Measurements from ENCODE around the gene TGFBR3.

Gene TGFBR3

DNA sequence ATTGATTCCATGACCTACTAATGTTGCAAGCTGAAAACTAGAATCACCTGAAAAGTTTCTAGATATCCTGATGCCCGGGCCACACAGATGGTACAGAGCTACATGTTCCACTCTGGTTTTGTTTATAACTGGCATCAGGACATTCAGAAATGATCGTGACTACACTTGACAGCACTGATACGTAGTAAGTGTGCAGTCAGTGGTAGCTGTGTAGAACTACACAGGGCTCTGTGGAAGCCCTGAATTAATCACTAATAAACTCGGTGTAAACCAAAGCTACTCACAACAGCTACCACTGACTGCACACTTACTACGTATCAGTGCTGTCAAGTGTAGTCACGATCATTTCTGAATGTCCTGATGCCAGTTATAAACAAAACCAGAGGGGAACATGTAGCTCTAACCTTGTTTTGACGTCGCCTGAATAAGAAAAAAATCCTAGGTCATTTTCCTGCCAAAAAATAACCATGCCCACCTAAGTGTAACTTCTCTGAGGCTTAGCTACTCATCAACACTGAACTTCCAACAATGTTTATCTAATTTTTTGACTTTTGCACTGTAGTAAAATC lies 149.7 kb downstream of the TGFBR3 start:
- H3K27me3 ChIP-seq (ENCODE audit: insufficient read depth, low read length), result no peaks in the 10 kb centered on the region
- peaks cover 3% of the 10 kb centered on the region for H3K9me3 ChIP-seq (ENCODE audit: low read length)
- H3K4me1 ChIP-seq (ENCODE audit: insufficient read depth, low read length), result peaks cover 12% of the 10 kb centered on the region
- no peak overlapping the region for H2AFZ ChIP-seq (ENCODE audit: low read depth, low read length)
- no peak overlapping the region for H3K4me3 ChIP-seq (ENCODE audit: low read length)
- H3K36me3 ChIP-seq (ENCODE audit: insufficient read depth, low read length), result no peaks in the 10 kb centered on the region

DNA sequence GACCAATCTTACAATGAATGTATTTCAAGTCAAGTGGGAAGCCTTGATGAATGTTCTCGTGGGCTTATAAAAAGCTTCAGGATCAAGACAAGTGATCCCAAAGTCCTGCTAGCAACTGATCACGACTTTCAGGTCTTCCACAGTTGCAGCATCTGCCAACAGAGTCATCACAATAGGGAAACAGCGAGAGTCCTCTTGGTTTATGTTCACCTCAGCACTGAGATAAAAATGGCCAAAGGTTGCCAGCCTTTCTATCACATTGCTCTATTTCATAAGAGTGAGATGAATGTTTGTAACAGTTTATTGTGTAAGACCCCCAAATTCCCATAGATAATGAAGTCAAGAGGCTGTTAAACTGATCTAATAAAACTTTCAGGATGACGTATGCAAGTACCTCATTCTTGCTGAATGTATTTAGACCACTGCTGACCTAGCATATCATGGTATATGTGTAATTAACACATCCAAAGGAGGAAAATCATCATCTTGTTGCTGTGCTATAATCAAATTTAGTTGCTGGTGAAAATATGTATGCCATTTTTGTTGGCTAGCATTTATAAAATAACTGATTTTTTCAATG lies 150.6 kb downstream of the TGFBR3 start:
- Histone ChIP-seq H3K9me3 (ENCODE audit: low read length) (peaks cover 3% of the 10 kb centered on the region), H3K36me3 (ENCODE audit: insufficient read depth, low read length) (no peaks in the 10 kb centered on the region), H3K4me1 (ENCODE audit: insufficient read depth, low read length) (peaks cover 12% of the 10 kb centered on the region), H2AFZ (ENCODE audit: low read depth, low read length) (no peak overlapping the region), H3K4me3 (ENCODE audit: low read length) (no peak overlapping the region), H3K27me3 (ENCODE audit: insufficient read depth, low read length) (no peaks in the 10 kb centered on the region)

DNA sequence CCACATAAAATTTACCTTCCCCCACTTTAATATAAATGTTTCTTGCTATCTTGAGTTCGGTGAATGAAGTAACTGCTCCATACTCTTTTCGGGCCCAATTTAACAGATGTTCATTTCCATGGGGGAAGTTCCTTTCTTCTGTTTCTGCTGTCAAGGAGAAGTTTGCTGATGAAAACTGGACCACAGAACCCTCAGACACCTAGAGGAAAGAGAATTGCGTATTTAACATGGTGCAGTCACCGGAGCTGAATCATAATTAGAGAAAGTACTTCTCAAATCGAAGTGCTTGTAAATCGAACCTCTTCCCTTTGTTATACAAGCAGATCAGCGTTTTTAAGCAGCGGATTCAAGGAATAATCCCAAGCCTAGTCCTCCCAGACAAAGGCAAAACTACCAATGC lies 151.2 kb downstream of the TGFBR3 start:
- Histone ChIP-seq H3K36me3 (ENCODE audit: insufficient read depth, low read length) (no peaks in the 10 kb centered on the region), H3K4me1 (ENCODE audit: insufficient read depth, low read length) (peaks cover 12% of the 10 kb centered on the region), H2AFZ (ENCODE audit: low read depth, low read length) (no peak overlapping the region), H3K4me3 (ENCODE audit: low read length) (no peak overlapping the region), H3K9me3 (ENCODE audit: low read length) (peaks cover 3% of the 10 kb centered on the region), H3K27me3 (ENCODE audit: insufficient read depth, low read length) (no peaks in the 10 kb centered on the region)

DNA sequence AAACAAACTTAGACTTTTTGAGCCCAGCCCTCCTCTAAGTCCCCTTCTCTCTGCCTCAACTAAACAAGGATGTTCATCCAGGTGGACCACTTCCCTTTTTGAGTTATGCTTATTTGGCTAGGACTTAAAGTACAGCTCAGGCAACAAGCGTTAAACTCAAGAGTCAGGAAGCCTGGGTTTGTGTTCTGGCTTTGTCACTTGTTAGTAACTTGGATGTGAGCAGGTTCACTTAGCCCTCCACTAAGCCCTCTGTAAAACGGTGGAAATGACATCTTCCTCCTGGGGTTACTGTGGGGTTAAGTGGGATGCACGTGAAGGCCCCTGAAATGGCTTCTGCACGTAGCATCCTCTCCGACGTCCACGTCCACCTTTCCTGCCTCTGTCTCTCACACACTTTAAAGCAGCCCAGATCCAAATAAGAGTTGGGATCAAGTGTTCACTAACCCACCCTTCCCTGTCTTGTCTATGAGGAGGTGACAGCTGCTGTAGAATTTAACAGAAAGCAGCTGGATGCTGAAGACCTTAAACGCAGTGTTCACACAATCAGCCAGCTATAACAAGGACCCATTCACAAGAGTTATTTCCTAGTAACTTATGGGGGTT lies 152.7 kb downstream of the TGFBR3 start:
- Histone ChIP-seq H3K27me3 (ENCODE audit: insufficient read depth, low read length) (no peaks in the 10 kb centered on the region), H2AFZ (ENCODE audit: low read depth, low read length) (no peak overlapping the region), H3K4me3 (ENCODE audit: low read length) (no peak overlapping the region), H3K4me1 (ENCODE audit: insufficient read depth, low read length) (peaks cover 12% of the 10 kb centered on the region), H3K36me3 (ENCODE audit: insufficient read depth, low read length) (no peaks in the 10 kb centered on the region), H3K9me3 (ENCODE audit: low read length) (no peaks in the 10 kb centered on the region)

DNA sequence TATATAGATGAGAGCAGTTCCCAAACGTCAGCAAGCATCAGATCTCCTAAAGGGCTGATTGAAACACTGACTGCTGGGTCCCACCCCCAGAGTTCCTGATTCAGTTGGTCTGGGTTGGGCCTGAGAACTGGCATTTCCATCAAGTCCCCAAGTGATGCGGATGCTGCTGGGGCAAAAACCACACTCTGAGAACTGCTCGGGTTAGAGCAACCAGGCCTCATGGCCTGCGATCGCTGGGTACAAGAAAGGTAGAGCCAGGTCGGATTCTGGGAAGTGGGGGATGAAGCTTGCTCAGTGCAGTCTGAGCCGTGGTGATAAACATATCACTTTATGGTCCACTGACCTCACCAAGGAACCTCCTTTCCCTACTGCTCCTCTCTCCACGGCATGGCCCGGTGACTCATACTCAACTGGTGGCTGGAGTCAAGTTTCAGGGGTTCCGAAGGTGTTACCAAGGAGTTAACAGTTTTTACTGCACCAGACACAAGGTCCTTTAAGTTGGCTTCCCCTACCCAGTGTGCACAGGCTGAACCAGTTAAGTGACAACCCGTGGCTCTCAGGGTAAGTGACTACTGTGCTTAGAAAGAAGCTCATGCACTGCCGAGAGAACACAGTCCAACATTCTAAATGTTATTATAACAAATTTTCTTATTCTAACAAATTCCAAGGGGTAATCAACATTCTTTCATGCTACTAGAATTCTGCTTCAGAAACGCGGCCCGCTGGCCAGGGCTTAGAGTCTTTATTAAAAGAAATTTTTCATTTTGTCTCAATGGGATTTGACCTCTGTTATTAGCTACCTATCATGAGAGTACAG lies 153.5 kb downstream of the TGFBR3 start:
- no peak overlapping the region for H3K4me3 ChIP-seq (ENCODE audit: low read length)
- H2AFZ ChIP-seq (ENCODE audit: low read depth, low read length), result no peak overlapping the region
- no peaks in the 10 kb centered on the region for H3K9me3 ChIP-seq (ENCODE audit: low read length)
- H3K4me1 ChIP-seq (ENCODE audit: insufficient read depth, low read length), result peaks cover 11% of the 10 kb centered on the region
- H3K27me3 ChIP-seq (ENCODE audit: insufficient read depth, low read length), result no peaks in the 10 kb centered on the region
- no peaks in the 10 kb centered on the region for H3K36me3 ChIP-seq (ENCODE audit: insufficient read depth, low read length)

DNA sequence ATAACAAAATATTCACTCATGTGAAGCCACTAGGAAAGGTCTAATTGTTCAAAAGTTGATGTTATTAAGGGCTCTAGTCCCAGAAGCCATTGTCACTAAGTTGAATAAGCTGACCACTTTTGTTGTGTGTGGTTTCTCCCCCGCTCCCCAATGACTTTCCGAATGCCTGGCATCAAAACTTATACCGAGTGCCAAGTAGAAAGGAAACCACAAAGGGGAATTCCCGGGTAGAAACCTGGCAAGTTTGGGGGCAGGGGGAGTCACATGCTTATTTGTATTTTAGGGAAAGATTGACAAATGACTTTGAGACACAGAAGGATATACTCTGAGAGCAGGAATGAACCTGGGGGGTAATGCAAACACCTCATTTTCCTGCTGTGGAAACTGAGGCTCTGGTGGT lies 154.1 kb downstream of the TGFBR3 start:
- Histone ChIP-seq H3K9me3 (ENCODE audit: low read length) (no peaks in the 10 kb centered on the region), H3K36me3 (ENCODE audit: insufficient read depth, low read length) (no peaks in the 10 kb centered on the region), H3K4me1 (ENCODE audit: insufficient read depth, low read length) (peaks cover 4% of the 10 kb centered on the region), H2AFZ (ENCODE audit: low read depth, low read length) (no peak overlapping the region), H3K4me3 (ENCODE audit: low read length) (no peak overlapping the region), H3K27me3 (ENCODE audit: insufficient read depth, low read length) (no peaks in the 10 kb centered on the region)

DNA sequence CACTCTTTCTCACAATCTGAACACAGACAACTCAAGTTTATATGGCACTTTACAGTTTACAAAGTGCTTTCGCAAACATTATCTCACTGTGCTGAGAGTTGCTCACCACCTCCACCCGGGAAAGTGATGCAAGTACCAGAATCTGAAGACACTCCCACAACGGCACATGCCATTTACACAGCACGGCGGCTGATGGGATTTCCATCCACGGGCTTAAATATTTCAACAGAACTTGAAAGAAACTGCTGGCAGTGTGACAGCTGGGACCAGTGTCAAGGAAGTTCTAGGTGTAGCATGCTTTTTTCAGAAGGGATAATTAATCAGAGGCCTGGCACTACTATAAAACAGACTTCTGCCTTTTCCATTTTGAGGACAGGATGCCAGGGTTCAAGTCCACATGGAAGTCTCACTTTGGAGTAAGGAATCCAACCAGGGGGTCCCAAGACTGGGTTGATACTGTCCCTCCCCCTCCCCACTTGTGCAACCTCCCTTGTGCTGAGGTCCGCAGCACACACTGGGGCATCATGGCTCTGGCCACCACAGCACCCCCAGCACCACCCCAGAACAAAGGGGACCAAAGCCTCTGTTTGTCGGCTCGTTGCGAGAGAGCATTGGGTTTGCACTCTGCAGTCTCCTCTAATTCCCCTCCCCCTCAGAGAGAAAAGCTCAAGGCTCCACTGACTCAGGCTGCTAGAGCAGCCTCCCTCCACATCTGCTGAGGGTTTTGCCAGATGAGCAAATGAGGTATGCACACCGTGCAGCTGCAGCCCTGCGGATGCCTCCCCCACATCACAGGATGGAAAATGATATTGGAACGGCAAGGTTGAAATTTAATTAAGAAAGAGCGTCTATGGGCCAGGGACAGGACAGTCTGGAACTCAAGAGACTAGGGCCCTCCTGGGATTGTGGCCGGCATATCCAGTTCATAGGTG lies 154.9 kb downstream of the TGFBR3 start:
- no peaks in the 10 kb centered on the region for H3K27me3 ChIP-seq (ENCODE audit: insufficient read depth, low read length)
- no peak overlapping the region for H3K4me3 ChIP-seq (ENCODE audit: low read length)
- no peaks in the 10 kb centered on the region for H3K9me3 ChIP-seq (ENCODE audit: low read length)
- no peak overlapping the region for H2AFZ ChIP-seq (ENCODE audit: low read depth, low read length)
- peaks cover 2% of the 10 kb centered on the region for H3K4me1 ChIP-seq (ENCODE audit: insufficient read depth, low read length)
- H3K36me3 ChIP-seq (ENCODE audit: insufficient read depth, low read length), result no peaks in the 10 kb centered on the region

DNA sequence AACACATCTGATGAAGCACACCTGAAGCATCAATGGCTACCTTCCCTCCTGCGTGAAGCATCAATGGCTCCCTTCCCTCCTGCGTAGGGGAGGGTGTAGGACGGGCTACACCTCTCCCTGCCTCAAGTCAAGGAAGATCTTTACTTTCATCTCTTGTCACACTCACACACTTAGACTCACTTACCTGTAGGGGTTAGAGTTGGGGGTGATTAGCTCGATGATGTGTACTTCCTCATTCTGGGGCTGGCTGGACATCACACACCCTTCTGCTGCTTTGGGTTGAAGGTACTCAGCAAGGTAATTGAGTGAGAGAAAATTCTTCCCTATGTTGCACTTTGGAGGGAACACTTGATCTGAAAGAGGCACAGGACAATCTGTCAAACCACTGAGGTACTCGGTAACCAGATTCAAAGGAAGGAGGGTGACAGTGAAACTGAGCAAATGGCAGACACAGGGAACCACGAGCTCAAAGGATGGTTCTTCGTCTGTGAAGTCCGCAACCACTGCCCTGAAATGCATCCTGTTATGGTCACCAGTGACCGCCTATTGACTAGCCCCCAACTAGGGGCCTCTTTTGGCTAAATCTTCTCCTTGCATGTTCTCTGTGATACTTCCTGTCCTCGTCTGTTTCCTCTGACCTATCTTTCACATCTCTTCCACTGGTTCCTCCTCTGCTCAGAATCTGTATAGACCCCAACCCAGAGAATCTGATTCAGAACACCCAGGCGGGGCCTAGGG lies 156.2 kb downstream of the TGFBR3 start:
- Histone ChIP-seq H2AFZ (ENCODE audit: low read depth, low read length) (no peak overlapping the region), H3K27me3 (ENCODE audit: insufficient read depth, low read length) (no peaks in the 10 kb centered on the region), H3K36me3 (ENCODE audit: insufficient read depth, low read length) (no peaks in the 10 kb centered on the region), H3K9me3 (ENCODE audit: low read length) (no peaks in the 10 kb centered on the region), H3K4me3 (ENCODE audit: low read length) (no peak overlapping the region), H3K4me1 (ENCODE audit: insufficient read depth, low read length) (peaks cover 4% of the 10 kb centered on the region)

DNA sequence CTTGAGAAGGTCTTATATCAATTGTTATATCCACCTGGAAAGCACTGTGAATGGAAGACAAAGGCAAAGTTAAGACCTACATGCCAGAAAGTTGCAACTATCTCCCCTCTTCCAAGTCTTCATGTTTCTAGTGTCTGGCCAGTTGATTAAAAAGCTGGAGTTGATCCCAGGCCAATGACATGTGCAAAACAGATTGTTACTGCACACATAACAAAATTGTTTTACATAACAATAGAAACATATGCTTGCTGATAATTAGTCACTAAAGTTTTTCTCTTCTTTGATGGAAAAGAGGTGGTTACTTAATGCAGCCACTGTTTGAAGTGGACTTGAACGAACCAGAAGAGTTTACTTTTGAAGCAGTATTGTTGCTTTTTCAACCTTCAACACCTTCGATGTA lies 158.2 kb downstream of the TGFBR3 start:
- Histone ChIP-seq H3K9me3 (ENCODE audit: low read length) (no peaks in the 10 kb centered on the region), H3K36me3 (ENCODE audit: insufficient read depth, low read length) (no peaks in the 10 kb centered on the region), H3K4me3 (ENCODE audit: low read length) (no peak overlapping the region), H2AFZ (ENCODE audit: low read depth, low read length) (no peak overlapping the region), H3K4me1 (ENCODE audit: insufficient read depth, low read length) (peaks cover 4% of the 10 kb centered on the region), H3K27me3 (ENCODE audit: insufficient read depth, low read length) (no peaks in the 10 kb centered on the region)

DNA sequence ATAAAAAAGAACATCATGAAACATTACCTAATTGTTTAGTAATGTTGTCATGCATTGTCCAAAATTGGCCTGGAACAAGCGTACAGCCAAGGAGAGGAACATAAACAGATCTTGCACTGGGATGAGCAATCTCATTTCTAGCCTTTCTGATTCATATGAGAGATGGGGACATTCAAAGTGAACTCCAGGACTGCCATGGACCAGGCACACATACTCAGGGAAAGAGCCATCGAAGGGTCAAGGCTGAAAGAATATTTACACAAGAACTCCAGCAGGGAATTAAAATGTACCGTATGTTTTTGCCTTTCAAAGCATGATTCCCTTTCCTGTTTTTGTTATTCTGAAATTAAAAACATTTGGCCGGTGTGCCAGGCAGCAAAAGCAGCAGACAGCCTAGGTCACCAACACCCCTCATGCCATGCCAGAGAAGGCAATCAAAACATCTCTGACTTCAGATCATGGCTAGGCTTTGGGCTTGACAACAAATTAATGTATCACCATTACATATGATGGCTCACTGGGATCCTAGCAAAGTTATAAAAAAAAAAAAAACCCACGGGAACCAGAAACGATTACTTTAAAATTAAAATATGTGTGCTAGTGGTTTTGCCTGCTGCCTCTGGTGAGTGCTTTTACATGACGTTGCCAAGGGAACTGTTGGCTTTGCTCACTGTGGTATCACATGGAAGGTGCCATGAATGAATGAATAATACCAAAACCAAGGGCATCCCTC lies 159.8 kb downstream of the TGFBR3 start:
- no peaks in the 10 kb centered on the region for H3K27me3 ChIP-seq (ENCODE audit: insufficient read depth, low read length)
- H3K36me3 ChIP-seq (ENCODE audit: insufficient read depth, low read length), result no peaks in the 10 kb centered on the region
- H3K4me3 ChIP-seq (ENCODE audit: low read length), result no peak overlapping the region
- no peak overlapping the region for H2AFZ ChIP-seq (ENCODE audit: low read depth, low read length)
- no peaks in the 10 kb centered on the region for H3K9me3 ChIP-seq (ENCODE audit: low read length)
- H3K4me1 ChIP-seq (ENCODE audit: insufficient read depth, low read length), result peaks cover 4% of the 10 kb centered on the region

DNA sequence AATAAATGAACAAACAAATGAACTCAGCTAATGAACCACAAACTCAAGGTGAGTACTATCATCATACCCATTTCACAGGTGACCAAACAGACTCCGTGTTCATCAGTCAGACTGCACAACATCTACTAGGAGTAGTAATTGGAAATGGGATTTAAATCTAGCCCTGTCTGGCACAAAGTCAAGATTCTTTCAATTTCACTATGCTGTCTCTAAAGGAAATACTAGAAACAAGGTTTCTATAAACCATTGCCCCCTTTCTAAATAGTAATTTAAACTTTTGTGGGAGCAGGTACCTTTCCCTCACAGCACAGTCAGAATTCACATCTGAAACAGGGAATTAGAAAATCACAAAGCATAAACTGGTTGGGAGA lies 160.3 kb downstream of the TGFBR3 start:
- Histone ChIP-seq H3K36me3 (ENCODE audit: insufficient read depth, low read length) (no peaks in the 10 kb centered on the region), H3K27me3 (ENCODE audit: insufficient read depth, low read length) (no peaks in the 10 kb centered on the region), H3K4me1 (ENCODE audit: insufficient read depth, low read length) (peaks cover 4% of the 10 kb centered on the region), H3K4me3 (ENCODE audit: low read length) (no peak overlapping the region), H3K9me3 (ENCODE audit: low read length) (no peaks in the 10 kb centered on the region), H2AFZ (ENCODE audit: low read depth, low read length) (no peak overlapping the region)

DNA sequence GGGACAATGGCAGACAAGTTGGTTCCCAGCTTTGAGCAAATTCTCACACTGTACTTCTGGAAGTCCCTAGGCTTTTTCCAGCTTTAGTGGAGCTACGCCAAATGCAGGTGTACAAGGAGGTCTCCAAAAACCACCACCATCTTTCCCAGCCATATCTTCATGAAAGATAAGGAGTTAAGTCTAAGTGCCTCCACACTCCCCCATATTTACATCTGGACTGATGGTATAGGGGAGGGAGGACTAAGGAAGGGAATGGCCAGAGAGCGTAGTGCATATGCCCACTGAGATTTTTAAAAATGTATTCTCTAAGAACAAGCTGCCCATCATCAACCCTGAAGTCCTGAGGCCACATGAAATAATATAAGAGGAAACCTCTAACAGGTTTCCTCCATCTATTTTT lies 161.3 kb downstream of the TGFBR3 start:
- H3K36me3 ChIP-seq (ENCODE audit: insufficient read depth, low read length), result no peaks in the 10 kb centered on the region

More for the DNA sequence above, 161.3 kb downstream of the TGFBR3 start:
- Histone ChIP-seq H3K27me3 (ENCODE audit: insufficient read depth, low read length) (no peaks in the 10 kb centered on the region), H2AFZ (ENCODE audit: low read depth, low read length) (no peak overlapping the region), H3K9me3 (ENCODE audit: low read length) (no peaks in the 10 kb centered on the region), H3K4me3 (ENCODE audit: low read length) (no peak overlapping the region), H3K4me1 (ENCODE audit: insufficient read depth, low read length) (peaks cover 4% of the 10 kb centered on the region)
